Measurements from ENCODE around the gene CLCA2. TPM values are rescaled to one million over a fixed set of nuclear protein-coding genes. Genes with fewer than 3 reads are reported as not detected.

Gene CLCA2
- total RNA-seq, 1 experiment from 2014 or later, result 0.20 TPM

DNA sequence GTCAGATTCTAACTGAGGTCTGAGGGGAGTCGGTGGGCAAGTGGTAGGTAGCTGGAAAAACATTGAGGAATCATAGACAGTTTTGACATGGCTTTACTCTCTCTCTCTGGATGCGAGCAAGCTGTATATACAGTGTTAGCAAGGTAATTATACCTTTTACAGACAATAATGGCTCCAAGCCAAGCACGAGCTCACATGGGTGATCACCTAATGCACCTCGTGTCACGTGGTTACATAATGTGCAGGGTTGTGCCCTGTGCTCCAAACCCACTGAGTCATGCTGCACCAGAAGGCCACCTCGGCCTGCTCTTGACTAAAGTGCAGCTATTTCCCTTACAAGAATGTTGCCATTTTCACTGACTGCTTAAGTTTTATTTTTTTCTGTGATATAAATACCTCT is 7.6 kb upstream of the CLCA2 start:
- no peak overlapping the region for H2AFZ ChIP-seq
- no peak for TF ChIP-seq EZH2 (IDR thresholded peaks at IDR 0.05; ENCODE audit: low read depth)
- TF ChIP-seq, protein P1, sequence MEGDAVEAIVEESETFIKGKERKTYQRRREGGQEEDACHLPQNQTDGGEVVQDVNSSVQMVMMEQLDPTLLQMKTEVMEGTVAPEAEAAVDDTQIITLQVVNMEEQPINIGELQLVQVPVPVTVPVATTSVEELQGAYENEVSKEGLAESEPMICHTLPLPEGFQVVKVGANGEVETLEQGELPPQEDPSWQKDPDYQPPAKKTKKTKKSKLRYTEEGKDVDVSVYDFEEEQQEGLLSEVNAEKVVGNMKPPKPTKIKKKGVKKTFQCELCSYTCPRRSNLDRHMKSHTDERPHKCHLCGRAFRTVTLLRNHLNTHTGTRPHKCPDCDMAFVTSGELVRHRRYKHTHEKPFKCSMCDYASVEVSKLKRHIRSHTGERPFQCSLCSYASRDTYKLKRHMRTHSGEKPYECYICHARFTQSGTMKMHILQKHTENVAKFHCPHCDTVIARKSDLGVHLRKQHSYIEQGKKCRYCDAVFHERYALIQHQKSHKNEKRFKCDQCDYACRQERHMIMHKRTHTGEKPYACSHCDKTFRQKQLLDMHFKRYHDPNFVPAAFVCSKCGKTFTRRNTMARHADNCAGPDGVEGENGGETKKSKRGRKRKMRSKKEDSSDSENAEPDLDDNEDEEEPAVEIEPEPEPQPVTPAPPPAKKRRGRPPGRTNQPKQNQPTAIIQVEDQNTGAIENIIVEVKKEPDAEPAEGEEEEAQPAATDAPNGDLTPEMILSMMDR (conservative IDR thresholded peaks at IDR 0.05), result no peak
- ChIA-PET POLR2A (ENCODE audit: unreplicated experiment) (interaction anchor here (0.6 to 0.7 kb wide), 2 partner anchors 302 to 708 kb away, joined by 3 to 4 read pairs; partner anchors contain the start of gene ZNHIT6), CTCF (interaction anchor here (0.7 kb wide), 1 partner anchor 1879 kb away, joined by 4 read pairs; no protein-coding TSS in a partner anchor)
- H3K36me3 ChIP-seq (ENCODE audit: low read depth), result no peaks in the 10 kb centered on the region
- no peak overlapping the region for H3K27ac ChIP-seq
- no peaks in the 10 kb centered on the region for H3K79me2 ChIP-seq (ENCODE audit: low read depth)
- intact Hi-C loops (cut with micrococcal nuclease; ENCODE audit: unreplicated experiment), result no loop called here
- H3F3A ChIP-seq (ENCODE audit: insufficient read depth, low read depth), result no peaks in the 10 kb centered on the region
- H3K9me2 ChIP-seq (ENCODE audit: insufficient read depth), result no peaks in the 10 kb centered on the region; the same call in 1 of the 2 replicates
- peaks cover 18% of the 10 kb centered on the region for H3K4me1 ChIP-seq (replicated peaks; ENCODE audit: insufficient read depth)
- H3K4me2 ChIP-seq, result no peak overlapping the region
- DNase-seq, result peak; percentile 14 to 74
- no peaks in the 10 kb centered on the region for H4K20me1 ChIP-seq (ENCODE audit: insufficient read depth)
- BruUV-seq (replicated peaks), result no TSS peak
- no peaks in the 10 kb centered on the region for H3K27me3 ChIP-seq (ENCODE audit: insufficient read depth, low read depth)
- H3K9me3 ChIP-seq (ENCODE audit: insufficient read depth, low read depth), result no peaks in the 10 kb centered on the region
- H3K4me3 ChIP-seq, result no peak overlapping the region

DNA sequence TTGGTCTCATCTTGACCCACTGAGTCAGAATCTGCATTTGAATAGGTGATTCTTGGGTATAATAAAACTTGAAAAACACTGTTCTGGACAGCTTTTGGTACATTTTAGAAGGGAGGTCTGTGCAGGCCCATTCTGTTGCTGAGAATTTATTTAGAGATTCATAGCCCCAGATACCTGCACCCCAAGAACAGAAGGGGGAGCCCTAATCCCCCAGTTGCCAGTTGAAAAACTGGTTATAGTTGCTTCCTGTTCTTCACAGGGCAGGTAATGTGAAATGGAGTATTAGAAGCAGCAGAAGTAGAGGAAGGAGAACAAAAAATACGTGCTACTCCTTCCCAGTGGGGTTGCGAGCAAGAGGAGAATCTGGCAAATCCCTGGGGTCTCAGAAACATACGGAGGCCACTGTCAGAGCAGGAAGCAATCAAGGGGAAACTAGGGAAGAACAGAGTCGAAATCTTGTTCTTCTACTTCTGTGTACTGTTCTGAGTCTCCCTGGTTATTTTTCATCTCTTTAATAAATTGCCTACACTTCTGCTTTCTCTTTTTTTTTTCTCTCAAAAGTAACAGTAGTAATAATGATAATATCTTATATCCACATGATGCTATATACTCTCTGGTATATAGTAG is 4.6 kb upstream of the CLCA2 start:
- ChIA-PET CTCF (no interaction called here), POLR2A (ENCODE audit: unreplicated experiment) (no interaction called here)
- H3K4me3 ChIP-seq, result no peak overlapping the region
- no peaks in the 10 kb centered on the region for H4K20me1 ChIP-seq (ENCODE audit: insufficient read depth)
- peak overlapping the region; percentile 66; the same call in 1 of the 2 replicates for H2AFZ ChIP-seq
- peaks cover 36% of the 10 kb centered on the region for H3K4me1 ChIP-seq (replicated peaks; ENCODE audit: insufficient read depth)
- no peaks in the 10 kb centered on the region for H3K9me3 ChIP-seq (ENCODE audit: insufficient read depth, low read depth)
- TF ChIP-seq, protein P1 (conservative IDR thresholded peaks at IDR 0.05), result peak; percentile 85
- TF ChIP-seq EZH2 (IDR thresholded peaks at IDR 0.05; ENCODE audit: low read depth), result no peak
- H3K4me2 ChIP-seq, result peak overlapping the region; percentile 39; the same call in 1 of the 2 replicates
- intact Hi-C loops (cut with micrococcal nuclease; ENCODE audit: unreplicated experiment), result loop anchor here (1.0 to 2.0 kb wide), 3 partner anchors 39 to 83 kb away; no protein-coding TSS in a partner anchor
- peak; percentile 55 to 62 for DNase-seq
- H3K36me3 ChIP-seq (ENCODE audit: low read depth), result no peaks in the 10 kb centered on the region
- no peaks in the 10 kb centered on the region; the same call in 1 of the 2 replicates for H3K9me2 ChIP-seq (ENCODE audit: insufficient read depth)
- BruUV-seq (replicated peaks), result no TSS peak
- no peak overlapping the region for H3K27ac ChIP-seq
- no peaks in the 10 kb centered on the region for H3K79me2 ChIP-seq (ENCODE audit: low read depth)
- no peaks in the 10 kb centered on the region for H3F3A ChIP-seq (ENCODE audit: insufficient read depth, low read depth)
- H3K27me3 ChIP-seq (ENCODE audit: insufficient read depth, low read depth), result no peaks in the 10 kb centered on the region

DNA sequence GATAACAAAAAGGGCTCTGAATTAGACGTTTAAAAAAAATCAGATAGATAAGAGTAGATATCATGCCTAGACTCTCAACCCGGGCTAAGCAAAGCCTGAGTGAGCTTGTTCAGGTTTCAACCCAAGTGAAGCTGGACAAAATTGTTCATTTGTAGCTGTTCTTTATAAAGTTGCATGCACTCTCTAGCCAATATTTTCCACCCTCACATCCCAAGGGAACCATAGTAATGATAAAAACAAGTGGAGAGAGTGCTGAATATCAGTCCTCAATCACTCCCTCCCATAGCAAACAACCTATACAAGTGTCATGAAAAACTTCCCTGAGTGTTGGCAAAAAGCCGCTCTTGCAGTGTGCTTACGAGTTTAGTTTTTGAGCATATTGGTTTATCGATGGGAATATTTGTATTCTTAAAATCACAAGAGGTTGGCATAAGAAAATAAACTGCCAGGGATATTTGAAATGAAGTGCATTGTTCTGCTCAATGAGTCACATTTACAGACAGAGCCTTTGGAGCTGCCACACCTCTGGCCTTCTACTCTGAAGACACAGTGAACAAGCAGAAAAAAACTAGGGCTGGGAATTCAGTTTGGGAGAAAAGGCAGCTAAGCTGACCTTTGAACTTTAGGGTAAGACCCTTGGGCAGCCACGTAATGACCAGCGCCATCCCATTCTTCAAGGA is 2.2 kb upstream of the CLCA2 start:
- Histone ChIP-seq H3K79me2 (ENCODE audit: low read depth) (no peaks in the 10 kb centered on the region), H3K4me2 (no peak overlapping the region), H2AFZ (no peak overlapping the region; the same call in 1 of the 2 replicates), H3K27ac (no peak overlapping the region; the same call in 1 of the 2 replicates), H3F3A (ENCODE audit: insufficient read depth, low read depth) (no peaks in the 10 kb centered on the region), H3K4me3 (no peak overlapping the region), H3K36me3 (ENCODE audit: low read depth) (no peaks in the 10 kb centered on the region), H3K27me3 (ENCODE audit: insufficient read depth, low read depth) (no peaks in the 10 kb centered on the region), H3K9me2 (ENCODE audit: insufficient read depth) (no peaks in the 10 kb centered on the region; the same call in 1 of the 2 replicates), H4K20me1 (ENCODE audit: insufficient read depth) (no peaks in the 10 kb centered on the region), H3K9me3 (ENCODE audit: insufficient read depth, low read depth) (no peaks in the 10 kb centered on the region), H3K4me1 (replicated peaks; ENCODE audit: insufficient read depth) (peaks cover 29% of the 10 kb centered on the region)
- POLR2A ChIA-PET (ENCODE audit: unreplicated experiment), result interaction anchor here (0.5 kb wide), 1 partner anchor 14 kb away, joined by 3 read pairs; no protein-coding TSS in a partner anchor
- CTCF ChIA-PET, result interaction anchor here (0.6 kb wide), 1 partner anchor 227 kb away, joined by 3 read pairs; no protein-coding TSS in a partner anchor
- DNase-seq, result peak in 1 of 2 experiments; percentile 11
- intact Hi-C loops (cut with micrococcal nuclease; ENCODE audit: unreplicated experiment), result no loop called here
- no peak for TF ChIP-seq EZH2 (IDR thresholded peaks at IDR 0.05; ENCODE audit: low read depth)
- TF ChIP-seq, protein P1 (conservative IDR thresholded peaks at IDR 0.05), result no peak
- BruUV-seq (replicated peaks), result no TSS peak

All from PC-9 (cell line).